OCI-LY7 (cell line): Measurements from ENCODE around the gene POGZ.

Experiments
- EZH2phosphoT487 ChIP-seq: fragments of 200-600 bp; sonication (generic); IDR thresholded peaks from 2 replicates; pipeline ENCODE4 v1.6.1; 2018; ENCODE audit warnings: low read depth, borderline replicate concordance, mild to moderate bottlenecking, mixed run types, antibody characterized with exemption, low read length, moderate library complexity, mixed read lengths
- TF ChIP-seq, protein P1 (sequence below): fragments of 200-600 bp; sonication (generic); conservative IDR thresholded peaks from 2 replicates; pipeline ENCODE4 v1.5.1; 2014; ENCODE audit warnings: mild to moderate bottlenecking, antibody characterized with exemption, low read length, moderate library complexity, mixed read lengths

DNA sequence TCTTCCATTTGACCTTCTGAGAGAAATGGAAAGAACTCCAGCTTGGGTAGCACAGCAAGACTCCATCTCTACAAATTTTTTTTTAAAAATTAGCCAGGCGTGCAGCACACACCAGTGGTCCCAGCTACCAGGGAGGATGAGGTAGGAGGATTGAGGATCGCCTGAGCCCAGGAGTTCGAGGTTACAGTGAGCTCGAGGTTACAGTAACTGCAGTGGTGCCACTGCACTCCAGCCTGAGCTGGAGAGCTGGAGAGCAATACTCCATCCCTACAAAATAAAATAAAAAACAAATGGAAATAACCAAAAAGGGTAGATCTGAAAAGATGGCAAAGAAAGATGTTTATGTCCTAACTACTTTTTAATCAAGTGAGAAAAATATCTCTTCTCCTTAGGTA is 14.5 kb downstream of the POGZ start:
- TF ChIP-seq, protein P1, sequence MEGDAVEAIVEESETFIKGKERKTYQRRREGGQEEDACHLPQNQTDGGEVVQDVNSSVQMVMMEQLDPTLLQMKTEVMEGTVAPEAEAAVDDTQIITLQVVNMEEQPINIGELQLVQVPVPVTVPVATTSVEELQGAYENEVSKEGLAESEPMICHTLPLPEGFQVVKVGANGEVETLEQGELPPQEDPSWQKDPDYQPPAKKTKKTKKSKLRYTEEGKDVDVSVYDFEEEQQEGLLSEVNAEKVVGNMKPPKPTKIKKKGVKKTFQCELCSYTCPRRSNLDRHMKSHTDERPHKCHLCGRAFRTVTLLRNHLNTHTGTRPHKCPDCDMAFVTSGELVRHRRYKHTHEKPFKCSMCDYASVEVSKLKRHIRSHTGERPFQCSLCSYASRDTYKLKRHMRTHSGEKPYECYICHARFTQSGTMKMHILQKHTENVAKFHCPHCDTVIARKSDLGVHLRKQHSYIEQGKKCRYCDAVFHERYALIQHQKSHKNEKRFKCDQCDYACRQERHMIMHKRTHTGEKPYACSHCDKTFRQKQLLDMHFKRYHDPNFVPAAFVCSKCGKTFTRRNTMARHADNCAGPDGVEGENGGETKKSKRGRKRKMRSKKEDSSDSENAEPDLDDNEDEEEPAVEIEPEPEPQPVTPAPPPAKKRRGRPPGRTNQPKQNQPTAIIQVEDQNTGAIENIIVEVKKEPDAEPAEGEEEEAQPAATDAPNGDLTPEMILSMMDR = no peak
- TF ChIP-seq EZH2phosphoT487 = no peak
